Measurements from ENCODE around the gene NPEPL1.

DNA sequence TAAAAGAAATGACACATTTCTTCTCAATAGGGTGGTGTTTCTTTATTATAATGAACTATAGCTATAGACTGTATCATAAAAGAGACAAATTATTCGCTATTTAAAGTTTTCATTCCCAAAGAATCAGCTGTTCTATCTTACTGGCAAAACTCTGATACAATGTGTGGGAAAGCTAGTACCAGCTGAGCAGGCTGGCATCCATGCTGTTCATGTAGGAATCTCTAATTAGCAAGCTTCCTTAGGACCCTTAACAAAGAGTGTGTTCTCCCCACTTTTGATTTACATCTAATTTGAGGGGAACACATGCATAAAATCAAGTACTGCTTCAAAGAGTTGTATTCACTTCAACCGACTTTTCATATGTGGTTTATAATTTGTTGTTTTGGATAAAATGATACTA is 28.3 kb upstream of the NPEPL1 start:
- TF ChIP-seq, protein P1, sequence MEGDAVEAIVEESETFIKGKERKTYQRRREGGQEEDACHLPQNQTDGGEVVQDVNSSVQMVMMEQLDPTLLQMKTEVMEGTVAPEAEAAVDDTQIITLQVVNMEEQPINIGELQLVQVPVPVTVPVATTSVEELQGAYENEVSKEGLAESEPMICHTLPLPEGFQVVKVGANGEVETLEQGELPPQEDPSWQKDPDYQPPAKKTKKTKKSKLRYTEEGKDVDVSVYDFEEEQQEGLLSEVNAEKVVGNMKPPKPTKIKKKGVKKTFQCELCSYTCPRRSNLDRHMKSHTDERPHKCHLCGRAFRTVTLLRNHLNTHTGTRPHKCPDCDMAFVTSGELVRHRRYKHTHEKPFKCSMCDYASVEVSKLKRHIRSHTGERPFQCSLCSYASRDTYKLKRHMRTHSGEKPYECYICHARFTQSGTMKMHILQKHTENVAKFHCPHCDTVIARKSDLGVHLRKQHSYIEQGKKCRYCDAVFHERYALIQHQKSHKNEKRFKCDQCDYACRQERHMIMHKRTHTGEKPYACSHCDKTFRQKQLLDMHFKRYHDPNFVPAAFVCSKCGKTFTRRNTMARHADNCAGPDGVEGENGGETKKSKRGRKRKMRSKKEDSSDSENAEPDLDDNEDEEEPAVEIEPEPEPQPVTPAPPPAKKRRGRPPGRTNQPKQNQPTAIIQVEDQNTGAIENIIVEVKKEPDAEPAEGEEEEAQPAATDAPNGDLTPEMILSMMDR (IDR thresholded peaks at IDR 0.05), result no peak
- TF ChIP-seq POLR2A (IDR thresholded peaks at IDR 0.05), result no peak
- no peak for TF ChIP-seq EP300 (IDR thresholded peaks at IDR 0.05)
